22Rv1 (cell line): ENCODE results near the gene ZNF391.
"Not testable (repeated sequence)": the region's sequence is repeated elsewhere in the genome, so short reads cannot be mapped to it uniquely, and the experiment has no call there.

Experiments
- H3K27ac ChIP-seq: fragments of 450-650 bp; 2 replicates; pipeline ENCODE4 v1.5.1; 2017
- CTCF ChIP-seq: fragments of 450-650 bp; IDR thresholded peaks from 2 replicates; pipeline ENCODE4 v1.5.1; 2017; ENCODE audit warnings: mild to moderate bottlenecking
- ZFX ChIP-seq: fragments of 450-650 bp; IDR thresholded peaks from 2 replicates; pipeline ENCODE4 v1.6.1; 2017; ENCODE audit warnings: antibody characterized with exemption, borderline replicate concordance

The ZNF391 gene

GRCh38 chr6:27375613-27376079 is 12.9 kb upstream of the ZNF391 start:
- TF ChIP-seq CTCF: no peak
- no peak for TF ChIP-seq ZFX
- H3K27ac ChIP-seq: no peak overlapping the region

DNA sequence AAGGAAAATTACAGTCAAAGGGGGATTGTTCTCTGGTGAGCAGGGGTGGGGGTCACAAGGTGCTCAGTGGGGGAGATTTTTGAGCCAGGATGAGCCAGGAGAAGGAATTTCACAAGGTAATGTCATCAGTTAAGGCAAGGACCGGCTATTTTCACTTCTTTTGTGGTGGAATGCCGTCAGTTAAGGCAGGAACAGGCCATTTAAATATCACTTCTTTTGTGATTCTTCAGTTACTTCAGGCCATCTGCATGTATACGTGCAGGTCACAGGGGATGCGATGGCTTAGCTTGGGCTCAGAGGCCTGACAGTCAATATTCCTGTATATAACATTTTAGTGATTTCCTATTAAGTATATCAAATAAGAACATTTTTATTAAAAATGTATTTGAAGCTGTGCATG is 10.2 kb upstream of the ZNF391 start:
- H3K27ac ChIP-seq: not testable (repeated sequence)

GRCh38 chr6:27381001-27381400 is 7.6 kb upstream of the ZNF391 start:
- H3K27ac ChIP-seq: not testable (repeated sequence)

DNA sequence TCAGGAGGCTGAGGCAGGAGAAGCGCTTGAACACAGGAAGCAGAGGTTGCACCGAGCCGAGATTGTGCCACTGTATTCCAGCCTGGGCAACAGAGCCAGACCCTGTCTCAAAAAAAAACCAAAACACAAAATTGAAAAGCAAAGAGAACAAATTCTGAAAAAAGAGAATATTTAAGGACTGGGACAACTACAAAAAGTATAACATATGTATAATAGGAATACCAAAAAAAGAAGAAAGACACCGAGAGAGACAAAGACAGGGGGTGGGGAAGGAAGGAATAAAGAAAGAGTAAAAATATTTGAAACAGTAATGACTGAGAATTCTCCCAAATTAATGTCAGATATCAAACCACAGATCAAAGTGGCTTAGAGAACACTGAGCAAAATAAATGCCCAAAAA is 5.5 kb upstream of the ZNF391 start:
- TF ChIP-seq CTCF (no peak), ZFX (no peak)
- no peak overlapping the region for H3K27ac ChIP-seq

- no peak overlapping the region for H3K27ac ChIP-seq
- TF ChIP-seq ZFX: no peak
- TF ChIP-seq CTCF: no peak
These were observed 5.1 kb upstream of the ZNF391 start for GRCh38 chr6:27383481-27383880.

DNA sequence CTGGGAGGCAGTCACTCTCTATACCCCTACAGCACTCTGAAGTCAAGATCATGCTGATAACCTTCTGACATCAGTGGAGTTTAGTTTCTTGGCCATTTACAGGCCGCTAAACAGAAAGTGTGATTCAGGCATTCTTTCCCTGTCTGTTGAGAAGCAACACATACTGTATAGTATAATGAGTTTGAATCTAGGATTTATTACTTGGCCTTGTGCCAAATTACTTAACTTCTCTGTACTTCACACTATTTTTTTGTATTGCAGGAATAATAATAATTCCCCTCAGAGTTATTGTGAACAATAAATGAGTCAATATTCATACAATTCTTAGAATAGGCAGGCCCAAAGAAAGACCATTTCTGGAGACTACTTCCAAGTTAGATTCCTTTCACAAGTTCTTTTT is 4.1 kb downstream of the ZNF391 start:
- TF ChIP-seq CTCF (no peak), ZFX (no peak)

DNA sequence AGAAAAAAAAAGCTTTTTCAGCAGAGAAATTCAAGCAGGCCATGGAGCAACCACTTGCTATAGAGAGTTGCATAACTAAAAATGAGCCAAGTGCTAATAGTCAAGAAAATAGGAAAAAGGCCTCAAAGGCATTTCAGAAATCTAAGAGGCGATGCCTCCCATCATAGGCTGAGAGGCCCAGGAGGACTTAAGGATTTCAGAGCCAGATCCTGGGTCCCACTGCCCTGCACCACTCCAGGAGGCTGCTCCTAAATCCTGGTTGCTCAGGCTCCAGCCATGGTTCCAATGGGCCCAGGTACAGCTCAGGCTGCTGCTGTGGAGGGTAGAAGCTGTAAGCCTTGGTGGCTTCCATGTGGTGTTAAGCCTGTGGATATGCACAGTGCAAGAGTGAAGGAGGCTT is 5.5 kb downstream of the ZNF391 start:
- no peak for TF ChIP-seq CTCF
- TF ChIP-seq ZFX: no peak
- H3K27ac ChIP-seq: no peak overlapping the region

More for the DNA sequence above, 4.1 kb downstream of the ZNF391 start:
- H3K27ac ChIP-seq: no peak overlapping the region

DNA sequence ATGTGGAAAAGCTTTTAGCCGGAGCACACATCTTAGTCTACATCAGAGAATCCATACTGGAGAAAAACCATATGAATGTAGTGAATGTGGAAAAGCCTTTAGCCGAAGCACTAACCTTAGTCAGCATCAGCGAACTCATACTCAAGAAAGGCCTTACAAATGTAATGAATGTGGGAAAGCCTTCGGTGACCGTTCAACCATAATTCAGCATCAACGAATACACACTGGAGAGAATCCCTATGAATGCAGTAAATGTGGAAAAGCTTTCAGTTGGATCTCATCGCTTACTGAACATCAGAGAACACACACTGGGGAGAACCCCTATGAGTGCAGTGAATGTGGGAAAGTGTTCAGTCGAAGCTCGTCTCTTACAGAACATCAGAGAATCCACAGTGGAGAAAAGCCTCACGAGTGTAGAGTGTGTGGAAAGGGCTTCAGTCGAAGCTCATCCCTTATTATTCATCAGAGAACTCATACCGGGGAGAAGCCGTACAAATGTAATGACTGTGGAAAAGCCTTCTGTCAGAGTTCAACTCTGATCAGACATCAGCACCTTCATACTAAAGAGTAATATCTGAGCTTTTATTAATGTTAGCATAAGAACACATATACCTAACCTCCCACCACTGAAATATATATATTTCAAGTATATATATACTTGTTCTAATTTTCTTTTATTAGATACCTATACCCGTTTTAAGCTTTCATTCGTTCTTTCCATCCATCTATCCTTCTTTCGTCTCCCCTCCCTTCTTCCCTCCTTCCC is 12.5 kb downstream of the ZNF391 start:
- TF ChIP-seq ZFX (no peak), CTCF (no peak)
- H3K27ac ChIP-seq: no peak overlapping the region
